ENCODE measurements around the gene SDF4.

DNA sequence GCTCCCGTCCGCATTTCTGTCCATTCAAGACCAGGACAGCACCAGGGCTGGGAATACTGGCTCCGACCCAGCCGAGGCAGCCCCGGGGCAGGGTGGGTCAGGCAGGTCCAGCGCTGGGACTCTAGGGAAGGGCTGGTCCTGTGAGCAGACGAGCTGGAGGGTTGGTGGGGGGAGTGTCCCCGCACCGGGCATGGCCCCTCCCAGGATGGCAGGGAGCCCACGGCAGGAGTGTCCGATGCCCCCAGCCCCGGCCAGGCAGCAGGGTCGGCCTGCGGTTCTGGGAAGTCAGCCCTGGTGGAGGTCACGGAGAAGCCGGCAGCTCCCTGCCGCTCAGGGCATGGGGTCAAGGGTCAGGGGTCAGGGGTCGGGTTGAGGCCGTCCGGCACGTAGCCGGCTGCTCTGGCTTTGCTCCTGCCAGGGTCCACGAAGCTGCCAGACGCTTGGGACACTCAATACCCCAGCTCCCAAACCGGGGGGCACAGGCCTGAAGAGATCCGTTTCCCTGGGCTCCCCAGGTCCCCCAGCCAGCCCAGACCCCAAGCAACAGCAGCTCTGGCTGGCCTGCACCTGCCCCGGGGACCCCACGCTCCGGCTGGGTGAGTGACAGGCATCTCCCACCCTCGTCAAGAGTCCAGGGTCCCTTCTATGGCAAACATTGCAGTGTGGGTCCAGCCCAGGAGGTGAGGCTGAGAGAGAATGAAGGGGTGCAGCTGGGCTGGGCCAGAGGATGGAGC is 8.0 kb upstream of the SDF4 start:
- TF ChIP-seq, protein P1, sequence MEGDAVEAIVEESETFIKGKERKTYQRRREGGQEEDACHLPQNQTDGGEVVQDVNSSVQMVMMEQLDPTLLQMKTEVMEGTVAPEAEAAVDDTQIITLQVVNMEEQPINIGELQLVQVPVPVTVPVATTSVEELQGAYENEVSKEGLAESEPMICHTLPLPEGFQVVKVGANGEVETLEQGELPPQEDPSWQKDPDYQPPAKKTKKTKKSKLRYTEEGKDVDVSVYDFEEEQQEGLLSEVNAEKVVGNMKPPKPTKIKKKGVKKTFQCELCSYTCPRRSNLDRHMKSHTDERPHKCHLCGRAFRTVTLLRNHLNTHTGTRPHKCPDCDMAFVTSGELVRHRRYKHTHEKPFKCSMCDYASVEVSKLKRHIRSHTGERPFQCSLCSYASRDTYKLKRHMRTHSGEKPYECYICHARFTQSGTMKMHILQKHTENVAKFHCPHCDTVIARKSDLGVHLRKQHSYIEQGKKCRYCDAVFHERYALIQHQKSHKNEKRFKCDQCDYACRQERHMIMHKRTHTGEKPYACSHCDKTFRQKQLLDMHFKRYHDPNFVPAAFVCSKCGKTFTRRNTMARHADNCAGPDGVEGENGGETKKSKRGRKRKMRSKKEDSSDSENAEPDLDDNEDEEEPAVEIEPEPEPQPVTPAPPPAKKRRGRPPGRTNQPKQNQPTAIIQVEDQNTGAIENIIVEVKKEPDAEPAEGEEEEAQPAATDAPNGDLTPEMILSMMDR (IDR thresholded peaks at IDR 0.05; ENCODE audit: low read length): no peak
- TF ChIP-seq EZH2 (IDR thresholded peaks at IDR 0.05; ENCODE audit: borderline replicate concordance, low read length): no peak

Data from OCI-LY1 (cell line).